ENCODE measurements around the gene SNAP47.

Gene SNAP47

GRCh38 chr1:227762231-227762911, 27.1 kb downstream of the SNAP47 start:
- Histone ChIP-seq H3K36me3 (ENCODE audit: control insufficient read depth, insufficient read depth, low read length) (peaks cover 16% of the 10 kb centered on the region), H3K27ac (ENCODE audit: low read length) (no peak overlapping the region), H3K4me1 (ENCODE audit: control insufficient read depth, insufficient read depth, low read length) (no peaks in the 10 kb centered on the region)

DNA sequence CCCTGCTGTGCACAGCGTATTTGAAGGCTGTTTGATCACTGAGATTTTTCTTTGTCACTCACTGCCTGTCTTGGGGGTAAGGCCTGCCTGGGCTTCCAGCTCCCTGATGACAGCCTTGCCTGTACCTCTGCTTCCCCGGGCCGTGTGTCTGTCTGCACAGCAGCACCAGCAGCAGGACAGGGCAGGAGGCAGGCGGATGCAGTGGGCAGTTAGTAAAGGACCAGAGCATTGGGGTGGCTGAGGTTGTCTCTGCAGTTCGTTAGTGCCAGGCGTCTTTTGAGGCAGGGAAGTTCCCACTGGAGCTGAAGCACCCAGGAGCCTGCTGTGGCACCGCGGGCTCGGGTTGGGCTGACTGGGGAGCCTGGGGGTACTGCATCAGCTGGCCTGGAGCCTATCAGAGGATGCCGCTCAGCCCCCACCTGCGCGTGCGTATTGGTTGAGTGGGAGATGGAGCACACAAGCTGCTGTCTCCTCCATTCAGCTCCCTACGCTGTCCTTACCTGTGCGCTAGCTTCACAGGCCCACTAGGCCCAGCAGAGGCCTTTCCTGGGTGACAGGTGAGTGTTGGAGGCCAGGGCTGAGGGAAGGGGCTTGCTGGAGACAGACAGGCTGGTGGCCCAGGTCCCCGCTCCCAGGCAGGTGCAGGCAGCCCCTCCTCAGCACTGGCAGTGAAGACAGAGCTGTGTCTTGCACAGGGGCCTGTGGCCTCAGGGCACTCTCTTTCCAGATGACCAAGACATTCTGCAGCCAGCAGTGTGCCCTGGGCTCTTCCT, 28.2 kb downstream of the SNAP47 start:
- Histone ChIP-seq H3K9me3 (ENCODE audit: control insufficient read depth, insufficient read depth, low read length) (no peaks in the 10 kb centered on the region), H3K27me3 (ENCODE audit: control insufficient read depth, insufficient read depth, low read length) (no peaks in the 10 kb centered on the region), H3K27ac (ENCODE audit: low read length) (no peak overlapping the region), H3K4me1 (ENCODE audit: control insufficient read depth, insufficient read depth, low read length) (no peaks in the 10 kb centered on the region), H3K4me3 (ENCODE audit: low read length) (no peak overlapping the region), H3K36me3 (ENCODE audit: control insufficient read depth, insufficient read depth, low read length) (peaks cover 20% of the 10 kb centered on the region)
- no peak for DNase-seq (ENCODE audit: low read depth, low spot score)
- no CpG with 5 or more reads among the region's 16 CpGs for WGBS (ENCODE audit: insufficient coverage, insufficient read length)

More at GRCh38 chr1:227762231-227762911, 27.1 kb downstream of the SNAP47 start:
- Histone ChIP-seq H3K27me3 (ENCODE audit: control insufficient read depth, insufficient read depth, low read length) (no peaks in the 10 kb centered on the region), H3K4me3 (ENCODE audit: low read length) (no peak overlapping the region), H3K9me3 (ENCODE audit: control insufficient read depth, insufficient read depth, low read length) (no peaks in the 10 kb centered on the region)
- peak; percentile 48 for DNase-seq (ENCODE audit: low read depth, low spot score)
- no CpG with 5 or more reads among the region's 22 CpGs for WGBS (ENCODE audit: insufficient coverage, insufficient read length)

DNA sequence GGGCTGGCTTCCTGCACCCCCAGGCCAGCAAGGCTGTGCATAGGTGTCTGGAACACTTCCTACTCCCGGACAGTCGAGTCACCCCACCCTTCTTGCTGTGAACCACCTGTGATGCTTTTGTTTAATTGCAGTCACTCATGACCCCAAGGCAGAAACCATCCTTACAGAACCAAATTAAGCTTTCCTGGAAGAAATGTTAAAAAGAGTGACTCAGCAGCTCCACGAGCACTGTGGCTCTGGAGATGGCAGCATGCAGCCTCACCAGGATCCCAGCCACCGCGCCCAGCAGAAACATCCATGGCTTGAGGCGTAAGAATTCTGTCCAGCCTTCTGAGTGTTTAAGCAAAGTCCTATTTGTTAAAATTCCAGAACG, 28.8 kb downstream of the SNAP47 start:
- Histone ChIP-seq H3K4me3 (ENCODE audit: low read length) (no peak overlapping the region), H3K36me3 (ENCODE audit: control insufficient read depth, insufficient read depth, low read length) (peaks cover 21% of the 10 kb centered on the region), H3K27ac (ENCODE audit: low read length) (no peak overlapping the region), H3K27me3 (ENCODE audit: control insufficient read depth, insufficient read depth, low read length) (no peaks in the 10 kb centered on the region), H3K9me3 (ENCODE audit: control insufficient read depth, insufficient read depth, low read length) (no peaks in the 10 kb centered on the region), H3K4me1 (ENCODE audit: control insufficient read depth, insufficient read depth, low read length) (no peaks in the 10 kb centered on the region)
- DNase-seq (ENCODE audit: low read depth, low spot score): no peak
- no CpG with 5 or more reads among the region's 7 CpGs for WGBS (ENCODE audit: insufficient coverage, insufficient read length)

DNA sequence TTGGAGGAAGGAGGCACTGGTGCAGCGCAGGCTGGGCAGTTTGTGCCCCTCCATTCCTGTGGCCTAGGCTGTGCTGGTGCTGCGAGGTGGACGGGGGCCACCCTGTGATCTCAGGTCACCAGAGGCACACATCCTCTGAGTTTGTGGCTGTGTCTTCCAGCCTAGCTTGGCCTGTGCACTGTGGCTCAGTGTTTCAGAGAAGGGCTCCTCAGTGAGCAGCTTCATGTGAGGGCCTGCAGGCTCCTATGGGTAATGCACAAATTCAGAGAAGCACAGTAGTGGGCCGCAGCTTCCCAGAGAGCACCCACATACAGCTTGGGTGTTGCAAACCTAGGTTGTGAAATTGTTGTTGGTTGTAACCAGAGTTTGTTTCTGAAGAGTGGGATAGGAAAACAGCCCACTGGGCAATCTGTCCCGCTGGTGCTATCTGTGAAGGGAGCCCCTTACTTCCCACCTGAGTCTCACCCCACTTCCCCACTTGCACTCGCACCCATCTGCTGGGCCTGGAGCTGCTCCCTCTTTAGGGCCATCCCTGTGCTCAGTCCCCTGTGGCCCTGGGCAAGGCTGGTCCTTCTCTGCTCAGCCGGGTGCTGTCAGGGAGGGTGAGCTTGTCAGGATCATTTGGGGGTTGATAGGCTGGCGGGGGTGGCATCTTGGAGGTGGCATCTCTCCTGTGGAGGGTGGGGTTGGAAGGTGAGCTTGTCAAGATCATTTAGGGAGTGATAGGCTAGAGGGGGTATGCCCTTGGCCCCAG, 30.2 kb downstream of the SNAP47 start:
- H3K4me3 ChIP-seq (ENCODE audit: low read length): no peak overlapping the region
- no peak for DNase-seq (ENCODE audit: low read depth, low spot score)
- no CpG with 5 or more reads among the region's 8 CpGs for WGBS (ENCODE audit: insufficient coverage, insufficient read length)
- no peaks in the 10 kb centered on the region for H3K9me3 ChIP-seq (ENCODE audit: control insufficient read depth, insufficient read depth, low read length)
- no peaks in the 10 kb centered on the region for H3K4me1 ChIP-seq (ENCODE audit: control insufficient read depth, insufficient read depth, low read length)
- H3K27ac ChIP-seq (ENCODE audit: low read length): no peak overlapping the region
- peaks cover 13% of the 10 kb centered on the region for H3K36me3 ChIP-seq (ENCODE audit: control insufficient read depth, insufficient read depth, low read length)
- no peaks in the 10 kb centered on the region for H3K27me3 ChIP-seq (ENCODE audit: control insufficient read depth, insufficient read depth, low read length)

DNA sequence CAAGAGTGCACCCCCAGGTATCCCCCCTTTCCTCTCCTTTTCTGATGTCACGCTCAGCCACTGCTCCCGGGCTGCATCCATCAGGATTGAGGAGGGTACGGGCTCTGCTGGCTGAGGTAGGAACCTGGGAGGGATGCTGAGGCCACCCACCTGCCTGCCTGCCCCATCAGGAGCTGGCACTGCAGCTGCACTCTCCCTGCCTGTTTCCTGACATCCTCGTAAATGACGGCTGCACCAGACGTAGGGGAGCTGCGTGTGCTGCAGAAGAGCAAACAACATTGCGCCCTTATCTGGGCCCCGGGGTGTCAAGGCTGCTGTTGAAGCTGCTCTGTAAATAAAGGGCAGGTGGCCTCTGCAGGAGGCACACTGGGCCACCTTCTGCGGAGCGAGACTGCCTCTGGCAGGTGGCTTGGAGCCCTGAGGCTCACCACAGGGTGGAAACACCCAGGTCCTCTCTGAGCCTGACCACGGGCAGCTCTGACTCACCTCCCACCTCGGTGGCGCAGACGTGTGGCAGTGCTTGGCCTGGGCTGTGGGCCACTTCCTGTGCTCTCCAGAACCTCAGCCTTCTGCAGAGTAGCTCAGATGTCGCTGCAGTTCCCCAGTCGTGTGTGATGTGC, 30.9 kb downstream of the SNAP47 start:
- H3K36me3 ChIP-seq (ENCODE audit: control insufficient read depth, insufficient read depth, low read length): peaks cover 13% of the 10 kb centered on the region
- no peak for DNase-seq (ENCODE audit: low read depth, low spot score)
- H3K27me3 ChIP-seq (ENCODE audit: control insufficient read depth, insufficient read depth, low read length): no peaks in the 10 kb centered on the region
- no CpG with 5 or more reads among the region's 17 CpGs for WGBS (ENCODE audit: insufficient coverage, insufficient read length)
- no peak overlapping the region for H3K27ac ChIP-seq (ENCODE audit: low read length)
- H3K4me3 ChIP-seq (ENCODE audit: low read length): no peak overlapping the region
- no peaks in the 10 kb centered on the region for H3K9me3 ChIP-seq (ENCODE audit: control insufficient read depth, insufficient read depth, low read length)
- no peaks in the 10 kb centered on the region for H3K4me1 ChIP-seq (ENCODE audit: control insufficient read depth, insufficient read depth, low read length)

DNA sequence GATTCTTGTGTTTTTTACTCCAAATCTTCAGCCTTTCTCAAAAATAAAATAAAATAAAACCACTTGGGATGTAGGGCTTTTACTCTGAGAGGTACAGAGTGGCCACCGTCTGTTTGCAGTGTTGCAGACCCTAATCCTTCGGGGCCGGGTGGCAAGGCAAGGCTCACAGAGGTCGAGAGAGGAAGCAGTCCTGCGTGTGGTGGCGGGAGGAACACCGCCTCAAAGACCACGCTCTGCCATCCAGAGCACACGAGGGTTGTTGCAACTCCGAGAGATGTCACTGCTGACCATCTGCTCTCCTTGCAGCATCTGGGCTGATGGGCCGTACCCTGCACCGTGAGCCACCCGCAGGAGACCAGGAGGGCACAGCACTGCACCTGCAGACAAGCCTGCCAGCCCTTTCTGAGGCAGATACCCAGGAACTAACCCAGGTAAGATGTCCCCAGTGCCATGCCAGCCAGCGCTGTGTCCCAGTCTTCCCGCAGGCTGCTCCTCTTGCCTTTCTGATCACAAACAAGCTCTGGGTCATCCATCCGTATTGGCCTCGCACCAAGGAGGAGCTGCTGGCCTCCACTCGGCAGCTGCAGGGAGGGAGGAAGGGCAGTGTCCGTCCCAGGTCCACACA, 31.5 kb downstream of the SNAP47 start:
- Histone ChIP-seq H3K27me3 (ENCODE audit: control insufficient read depth, insufficient read depth, low read length) (no peaks in the 10 kb centered on the region), H3K27ac (ENCODE audit: low read length) (no peak overlapping the region), H3K4me1 (ENCODE audit: control insufficient read depth, insufficient read depth, low read length) (no peaks in the 10 kb centered on the region), H3K36me3 (ENCODE audit: control insufficient read depth, insufficient read depth, low read length) (peaks cover 13% of the 10 kb centered on the region), H3K9me3 (ENCODE audit: control insufficient read depth, insufficient read depth, low read length) (no peaks in the 10 kb centered on the region), H3K4me3 (ENCODE audit: low read length) (no peak overlapping the region)
- no CpG with 5 or more reads among the region's 19 CpGs for WGBS (ENCODE audit: insufficient coverage, insufficient read length)
- no peak for DNase-seq (ENCODE audit: low read depth, low spot score)

GRCh38 chr1:227767401-227768124, 32.3 kb downstream of the SNAP47 start:
- no peaks in the 10 kb centered on the region for H3K4me1 ChIP-seq (ENCODE audit: control insufficient read depth, insufficient read depth, low read length)
- no peak for DNase-seq (ENCODE audit: low read depth, low spot score)
- no CpG with 5 or more reads among the region's 6 CpGs for WGBS (ENCODE audit: insufficient coverage, insufficient read length)
- peaks cover 13% of the 10 kb centered on the region for H3K36me3 ChIP-seq (ENCODE audit: control insufficient read depth, insufficient read depth, low read length)
- no peaks in the 10 kb centered on the region for H3K27me3 ChIP-seq (ENCODE audit: control insufficient read depth, insufficient read depth, low read length)
- H3K27ac ChIP-seq (ENCODE audit: low read length): no peak overlapping the region
- H3K9me3 ChIP-seq (ENCODE audit: control insufficient read depth, insufficient read depth, low read length): no peaks in the 10 kb centered on the region
- no peak overlapping the region for H3K4me3 ChIP-seq (ENCODE audit: low read length)

DNA sequence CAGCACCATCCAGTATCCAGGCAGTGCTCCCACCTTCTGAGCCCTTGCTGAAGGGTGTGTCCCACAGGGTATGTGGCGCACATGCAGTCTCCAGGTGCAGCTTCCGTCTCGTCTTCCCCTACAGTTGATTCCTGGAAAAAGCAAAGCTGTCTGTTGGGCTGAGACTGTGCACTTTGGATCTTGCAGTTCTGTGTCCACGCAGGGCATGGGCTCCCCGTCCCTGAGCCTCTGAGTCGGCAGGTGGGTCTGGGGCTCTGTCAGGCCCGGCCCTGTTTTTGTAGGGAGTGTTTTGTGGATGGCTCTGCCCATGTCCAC, 32.8 kb downstream of the SNAP47 start:
- no peaks in the 10 kb centered on the region for H3K9me3 ChIP-seq (ENCODE audit: control insufficient read depth, insufficient read depth, low read length)
- no peak for DNase-seq (ENCODE audit: low read depth, low spot score)
- no peak overlapping the region for H3K27ac ChIP-seq (ENCODE audit: low read length)
- H3K4me1 ChIP-seq (ENCODE audit: control insufficient read depth, insufficient read depth, low read length): no peaks in the 10 kb centered on the region
- H3K27me3 ChIP-seq (ENCODE audit: control insufficient read depth, insufficient read depth, low read length): no peaks in the 10 kb centered on the region
- no CpG with 5 or more reads among the region's 7 CpGs for WGBS (ENCODE audit: insufficient coverage, insufficient read length)
- H3K36me3 ChIP-seq (ENCODE audit: control insufficient read depth, insufficient read depth, low read length): peaks cover 13% of the 10 kb centered on the region
- no peak overlapping the region for H3K4me3 ChIP-seq (ENCODE audit: low read length)

DNA sequence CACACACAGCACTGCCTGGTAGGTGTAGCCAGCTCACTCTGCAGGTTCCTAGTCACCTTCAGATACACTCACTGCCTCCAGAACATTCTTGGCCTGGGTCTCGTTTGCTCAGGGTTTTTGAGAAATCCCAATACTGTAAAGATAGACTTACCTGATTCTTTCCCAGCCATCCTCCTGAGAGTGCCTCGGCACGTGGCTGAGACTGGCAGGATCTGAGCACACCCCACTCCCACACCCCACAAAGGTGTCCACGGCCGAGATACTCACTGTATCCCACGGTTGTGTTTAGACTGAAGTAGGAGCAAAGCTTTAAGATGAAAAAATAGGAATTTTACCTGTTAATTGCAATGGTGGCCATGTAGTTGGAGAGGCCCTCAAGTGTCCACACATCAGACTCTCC, 33.4 kb downstream of the SNAP47 start:
- H3K4me3 ChIP-seq (ENCODE audit: low read length): no peak overlapping the region

More for the DNA sequence above, 33.4 kb downstream of the SNAP47 start:
- H3K36me3 ChIP-seq (ENCODE audit: control insufficient read depth, insufficient read depth, low read length): peaks cover 13% of the 10 kb centered on the region
- H3K27me3 ChIP-seq (ENCODE audit: control insufficient read depth, insufficient read depth, low read length): no peaks in the 10 kb centered on the region
- no CpG with 5 or more reads among the region's 6 CpGs for WGBS (ENCODE audit: insufficient coverage, insufficient read length)
- H3K9me3 ChIP-seq (ENCODE audit: control insufficient read depth, insufficient read depth, low read length): no peaks in the 10 kb centered on the region
- H3K27ac ChIP-seq (ENCODE audit: low read length): no peak overlapping the region
- DNase-seq (ENCODE audit: low read depth, low spot score): no peak
- no peaks in the 10 kb centered on the region for H3K4me1 ChIP-seq (ENCODE audit: control insufficient read depth, insufficient read depth, low read length)
